Spleen (tissue), 7 donors: ENCODE measurements around the gene TTC28.

ENCODE experiments used
- POLR2A ChIP-seq, 3 donors: fragments of 450-650 bp; IDR thresholded peaks; one replicate each; pipeline ENCODE4 v1.5.1; 2017; ENCODE audit warnings: antibody characterized with exemption in 3 of 3, mild to moderate bottlenecking in 1 of 3
- TF ChIP-seq, protein P1 (sequence below), 11 experiments: fragments of 200-600 bp in 7 of 11; fragments of 450-650 bp in 4 of 11; sonication (generic) in 4 of 11; IDR thresholded peaks in 8 of 11; conservative IDR thresholded peaks in 3 of 11; 1 replicate in 7 of 11; 2 replicates in 4 of 11; pipeline versions ENCODE4 v1.4.0 to v1.8.0; 2016 to 2021; ENCODE audit warnings: antibody characterized with exemption in 11 of 11, inconsistent platforms in 4 of 11, mild to moderate bottlenecking in 1 of 11
- donor health status: DM: no; HTN: no; CAD: no; lungs with moderate emphysema.
- donor health status: DM: no; HTN: no; CAD: no.
- donor health status: DM: no; HTN: no; CAD: no.

DNA sequence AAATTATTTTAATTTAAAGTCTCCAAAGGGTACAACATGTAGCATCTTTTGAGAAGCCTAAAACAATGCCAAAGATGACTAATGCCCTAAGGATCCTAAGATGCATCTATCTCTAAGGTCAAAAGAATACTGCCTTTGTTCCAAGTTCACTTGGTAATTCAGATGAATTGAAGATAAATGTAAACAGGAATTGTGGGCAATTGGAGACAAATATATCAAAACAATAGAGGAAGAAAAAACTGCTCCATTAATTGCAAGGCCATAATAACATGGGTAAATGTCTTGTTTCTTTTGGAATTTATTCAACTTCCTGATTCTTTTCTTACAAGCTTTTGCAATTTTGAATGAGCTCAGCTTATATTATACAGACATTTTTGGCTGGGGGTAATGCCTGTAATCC lies 338.6 kb downstream of the TTC28 start:
- TF ChIP-seq, protein P1, sequence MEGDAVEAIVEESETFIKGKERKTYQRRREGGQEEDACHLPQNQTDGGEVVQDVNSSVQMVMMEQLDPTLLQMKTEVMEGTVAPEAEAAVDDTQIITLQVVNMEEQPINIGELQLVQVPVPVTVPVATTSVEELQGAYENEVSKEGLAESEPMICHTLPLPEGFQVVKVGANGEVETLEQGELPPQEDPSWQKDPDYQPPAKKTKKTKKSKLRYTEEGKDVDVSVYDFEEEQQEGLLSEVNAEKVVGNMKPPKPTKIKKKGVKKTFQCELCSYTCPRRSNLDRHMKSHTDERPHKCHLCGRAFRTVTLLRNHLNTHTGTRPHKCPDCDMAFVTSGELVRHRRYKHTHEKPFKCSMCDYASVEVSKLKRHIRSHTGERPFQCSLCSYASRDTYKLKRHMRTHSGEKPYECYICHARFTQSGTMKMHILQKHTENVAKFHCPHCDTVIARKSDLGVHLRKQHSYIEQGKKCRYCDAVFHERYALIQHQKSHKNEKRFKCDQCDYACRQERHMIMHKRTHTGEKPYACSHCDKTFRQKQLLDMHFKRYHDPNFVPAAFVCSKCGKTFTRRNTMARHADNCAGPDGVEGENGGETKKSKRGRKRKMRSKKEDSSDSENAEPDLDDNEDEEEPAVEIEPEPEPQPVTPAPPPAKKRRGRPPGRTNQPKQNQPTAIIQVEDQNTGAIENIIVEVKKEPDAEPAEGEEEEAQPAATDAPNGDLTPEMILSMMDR (IDR thresholded peaks at IDR 0.05 in 8 of 11, conservative IDR thresholded peaks at IDR 0.05 in 3 of 11), result no peak
- no peak for TF ChIP-seq POLR2A (IDR thresholded peaks at IDR 0.05)
